Thoracic aorta (tissue), 2 donors: ENCODE data around the gene SDK1. TPM values are rescaled to one million over a fixed set of nuclear protein-coding genes. Genes with fewer than 3 reads are reported as not detected.

Experiments
- ATAC-seq: fragments of 150-250 bp; one replicate; pipeline ENCODE4 v1.8.0; 2017; ENCODE audit warnings: low read depth; ENCODE audit not compliant: insufficient number of reproducible peaks, low FRiP score
- DNase-seq: peaks from one replicate; pipeline ENCODE4 v3.0.0-alpha.2; 2020; ENCODE audit warnings: low spot score
- H3K27ac ChIP-seq, 2 donors: fragments of 200-600 bp; sonication (generic); 1 replicate in 1 of 2; 2 replicates in 1 of 2; pipeline ENCODE4 v1.5.1; 2016; ENCODE audit warnings: mild to moderate bottlenecking in 2 of 2, moderate library complexity in 2 of 2
- H3K27me3 ChIP-seq: fragments of 200-600 bp; sonication (generic); replicated peaks from 2 replicates; pipeline ENCODE4 v1.6.0; 2016; ENCODE audit warnings: mild to moderate bottlenecking; ENCODE audit not compliant: insufficient read depth
- H3K36me3 ChIP-seq: fragments of 200-600 bp; sonication (generic); one replicate; pipeline ENCODE4 v1.5.1; 2016
- H3K4me1 ChIP-seq, 2 donors: fragments of 200-600 bp; sonication (generic); 1 replicate in 1 of 2; 2 replicates in 1 of 2; pipeline versions ENCODE4 v1.5.1 to v1.6.0; 2016; ENCODE audit warnings: low read depth in 2 of 2, mild to moderate bottlenecking in 1 of 2; ENCODE audit not compliant: control insufficient read depth in 1 of 2
- H3K4me3 ChIP-seq: fragments of 200-600 bp; sonication (generic); 2 replicates; pipeline ENCODE4 v1.5.1; 2016; ENCODE audit warnings: mild to moderate bottlenecking
- H3K9me3 ChIP-seq: fragments of 200-600 bp; sonication (generic); 2 replicates; pipeline ENCODE4 v1.5.1; 2016
- total RNA-seq, 2 donors: library from RNA; depleted of rRNA; stranded (reverse); fragments of >200 nt; gene quantifications; one replicate each; pipeline versions ENCODE4 v1.1.0 to v1.2.3, GENCODE V29; 2016
- TF ChIP-seq, protein P1 (sequence below): fragments of 200-600 bp; sonication (generic); IDR thresholded peaks from one replicate; pipeline ENCODE4 v1.5.1; 2019; ENCODE audit warnings: antibody characterized with exemption

Gene SDK1
- total RNA-seq, 2 donors from 2014 or later: 27.5 to 29.2 TPM

DNA sequence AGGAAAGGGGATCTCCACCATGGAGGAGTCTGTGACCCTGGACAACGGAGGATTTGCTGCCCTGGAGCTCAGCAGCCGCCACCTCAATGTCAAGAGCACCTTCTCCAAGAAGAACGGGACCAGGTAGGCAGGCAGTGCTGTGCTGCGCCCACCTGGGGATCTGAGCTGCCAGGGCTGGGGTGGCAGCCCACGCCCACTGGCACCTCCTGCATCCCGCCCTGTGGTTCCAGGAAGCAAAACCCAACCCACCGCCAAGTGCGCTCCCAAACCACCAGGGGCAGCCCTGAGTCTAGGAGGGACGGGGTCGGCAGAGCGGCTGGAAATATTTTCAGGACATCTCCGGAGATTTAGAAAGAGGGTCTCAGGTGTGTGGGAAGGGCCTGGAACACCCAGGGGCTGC lies 940.7 kb downstream of the SDK1 start:
- Histone ChIP-seq H3K36me3 (no peaks in the 10 kb centered on the region), H3K4me3 (no peak overlapping the region), H3K9me3 (no peaks in the 10 kb centered on the region), H3K4me1 (no peaks in the 10 kb centered on the region), H3K27me3 (no peaks in the 10 kb centered on the region), H3K27ac (no peak overlapping the region)
- ATAC-seq: no peak
- TF ChIP-seq, protein P1, sequence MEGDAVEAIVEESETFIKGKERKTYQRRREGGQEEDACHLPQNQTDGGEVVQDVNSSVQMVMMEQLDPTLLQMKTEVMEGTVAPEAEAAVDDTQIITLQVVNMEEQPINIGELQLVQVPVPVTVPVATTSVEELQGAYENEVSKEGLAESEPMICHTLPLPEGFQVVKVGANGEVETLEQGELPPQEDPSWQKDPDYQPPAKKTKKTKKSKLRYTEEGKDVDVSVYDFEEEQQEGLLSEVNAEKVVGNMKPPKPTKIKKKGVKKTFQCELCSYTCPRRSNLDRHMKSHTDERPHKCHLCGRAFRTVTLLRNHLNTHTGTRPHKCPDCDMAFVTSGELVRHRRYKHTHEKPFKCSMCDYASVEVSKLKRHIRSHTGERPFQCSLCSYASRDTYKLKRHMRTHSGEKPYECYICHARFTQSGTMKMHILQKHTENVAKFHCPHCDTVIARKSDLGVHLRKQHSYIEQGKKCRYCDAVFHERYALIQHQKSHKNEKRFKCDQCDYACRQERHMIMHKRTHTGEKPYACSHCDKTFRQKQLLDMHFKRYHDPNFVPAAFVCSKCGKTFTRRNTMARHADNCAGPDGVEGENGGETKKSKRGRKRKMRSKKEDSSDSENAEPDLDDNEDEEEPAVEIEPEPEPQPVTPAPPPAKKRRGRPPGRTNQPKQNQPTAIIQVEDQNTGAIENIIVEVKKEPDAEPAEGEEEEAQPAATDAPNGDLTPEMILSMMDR: no peak
- no peak for DNase-seq

DNA sequence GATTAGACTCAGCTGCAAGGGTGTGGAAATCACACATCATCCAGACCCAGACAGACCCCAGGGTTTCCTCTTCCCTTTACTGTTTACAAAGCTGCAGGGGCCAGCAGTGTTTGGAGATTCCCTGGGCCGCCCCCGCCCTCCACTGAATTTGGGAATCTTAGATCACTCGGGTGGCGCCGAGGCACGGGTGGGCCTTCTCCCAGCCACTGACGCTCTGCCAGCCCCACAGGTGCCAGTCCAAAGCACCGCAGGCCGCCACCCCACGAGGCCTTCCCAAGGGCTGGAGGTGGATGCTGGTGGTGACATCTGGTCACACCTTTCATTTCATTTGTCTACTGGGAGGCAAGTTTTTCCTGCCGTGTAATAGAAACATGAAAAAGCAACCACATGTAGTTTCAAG lies 941.7 kb downstream of the SDK1 start:
- DNase-seq: no peak
- no peaks in the 10 kb centered on the region for H3K36me3 ChIP-seq
- H3K9me3 ChIP-seq: no peaks in the 10 kb centered on the region
- H3K27me3 ChIP-seq: no peaks in the 10 kb centered on the region
- TF ChIP-seq, protein P1: no peak
- no peak overlapping the region for H3K27ac ChIP-seq
- no peak for ATAC-seq
- no peaks in the 10 kb centered on the region for H3K4me1 ChIP-seq
- H3K4me3 ChIP-seq: no peak overlapping the region

DNA sequence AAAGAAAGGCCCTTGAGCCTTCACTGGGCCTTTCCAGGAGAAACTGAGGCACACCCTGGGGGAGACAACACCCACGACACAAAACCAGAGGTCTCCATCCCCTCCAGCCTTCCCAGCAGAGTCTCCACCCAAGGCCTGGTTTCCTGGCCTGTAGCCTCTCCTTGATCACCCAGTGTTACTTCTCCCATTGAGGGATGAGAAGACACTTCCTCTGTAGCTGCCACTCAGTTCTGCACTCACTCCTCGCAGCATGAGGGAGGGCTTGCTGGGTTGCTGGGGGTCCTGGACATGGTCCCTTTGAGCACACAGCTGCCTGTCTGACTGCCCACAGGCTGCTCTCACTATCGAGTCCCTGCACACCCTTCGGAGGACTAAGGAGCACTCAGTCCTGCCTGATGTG lies 943.0 kb downstream of the SDK1 start:
- Histone ChIP-seq H3K4me1 (no peaks in the 10 kb centered on the region), H3K27me3 (no peaks in the 10 kb centered on the region), H3K4me3 (no peak overlapping the region), H3K36me3 (no peaks in the 10 kb centered on the region), H3K9me3 (no peaks in the 10 kb centered on the region), H3K27ac (no peak overlapping the region)
- TF ChIP-seq, protein P1: no peak
- ATAC-seq (no peak), DNase-seq (no peak)

DNA sequence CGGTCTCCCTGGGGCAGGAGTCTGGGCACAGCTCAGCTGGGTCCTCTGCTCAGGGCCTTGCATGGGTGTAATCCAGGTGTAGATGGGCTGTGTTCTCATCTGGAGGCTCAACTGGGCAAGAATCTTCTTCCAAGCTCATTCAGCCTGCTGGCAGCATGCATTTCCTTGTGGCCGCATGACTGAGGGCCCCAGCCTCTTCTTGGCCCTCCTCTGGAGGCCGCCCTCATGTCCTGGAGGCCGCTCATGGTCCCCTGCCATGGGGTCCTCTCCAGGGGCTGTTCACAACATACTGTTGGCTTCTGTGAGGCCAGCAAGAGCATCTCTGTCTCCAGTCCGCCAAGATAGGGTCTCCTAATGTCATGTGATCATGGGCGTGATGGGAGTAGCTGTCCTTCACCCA lies 943.6 kb downstream of the SDK1 start:
- H3K9me3 ChIP-seq: no peaks in the 10 kb centered on the region
- H3K4me3 ChIP-seq: no peak overlapping the region
- no peaks in the 10 kb centered on the region for H3K27me3 ChIP-seq
- TF ChIP-seq, protein P1: no peak
- DNase-seq (no peak), ATAC-seq (no peak)
- no peaks in the 10 kb centered on the region for H3K36me3 ChIP-seq
- H3K4me1 ChIP-seq: no peaks in the 10 kb centered on the region
- H3K27ac ChIP-seq: no peak overlapping the region

DNA sequence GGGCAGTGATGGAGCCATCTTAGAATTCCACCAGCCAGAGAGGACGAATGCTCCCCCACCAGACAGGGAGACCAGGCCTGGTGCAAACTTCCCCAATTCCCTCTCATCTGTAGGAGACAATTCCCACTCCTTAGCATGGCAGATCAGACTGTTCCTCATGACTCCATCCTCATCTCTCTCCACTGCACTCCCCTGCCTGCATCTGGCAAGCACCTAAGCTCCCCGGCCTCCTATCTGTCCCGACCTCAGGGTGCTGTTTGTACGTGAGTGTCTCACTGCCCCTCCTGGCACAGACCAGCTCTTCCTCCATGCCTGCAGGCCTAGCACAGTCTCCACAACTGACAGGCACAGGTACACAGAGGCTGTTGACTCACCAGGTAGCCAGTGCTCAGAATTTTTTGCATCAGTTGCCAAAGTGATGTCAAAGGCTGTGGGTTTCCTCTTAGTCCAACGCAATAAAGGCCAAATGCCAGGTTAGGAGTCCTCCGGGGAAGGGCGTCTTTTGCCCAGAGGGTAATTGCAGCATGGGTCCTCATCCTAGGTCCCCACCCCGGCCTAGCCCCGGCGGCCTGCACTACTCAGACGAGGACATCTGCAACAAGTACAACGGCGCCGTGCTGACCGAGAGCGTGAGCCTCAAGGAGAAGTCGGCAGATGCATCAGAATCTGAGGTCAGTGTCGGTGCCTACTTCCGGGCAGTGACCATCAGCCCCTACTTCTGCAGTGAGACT lies 944.2 kb downstream of the SDK1 start:
- DNase-seq (no peak), ATAC-seq (no peak)
- TF ChIP-seq, protein P1: no peak
- H3K4me1 ChIP-seq: no peaks in the 10 kb centered on the region
- no peaks in the 10 kb centered on the region for H3K36me3 ChIP-seq
- no peak overlapping the region for H3K4me3 ChIP-seq
- no peak overlapping the region for H3K27ac ChIP-seq
- H3K27me3 ChIP-seq: no peaks in the 10 kb centered on the region
- H3K9me3 ChIP-seq: no peaks in the 10 kb centered on the region
